ENCODE data around the gene MIOS. TPM values are rescaled to one million over a fixed set of nuclear protein-coding genes. Genes with fewer than 3 reads are reported as not detected.

The MIOS gene
- total RNA-seq, 1 donor from 2014 or later = 33.7 TPM

GRCh38 chr7:7563813-7564212, 2.9 kb upstream of the MIOS start:
- peaks cover 23% of the 10 kb centered on the region for H3K4me1 Mint-ChIP-seq

GRCh38 chr7:7564323-7564780, 2.3 kb upstream of the MIOS start:
- Mint-ChIP-seq H3K27ac (no peak overlapping the region), H3K4me3 (no peak overlapping the region), H3K4me1 (peaks cover 28% of the 10 kb centered on the region), H3K9me3 (peaks cover 20% of the 10 kb centered on the region), H3K36me3 (peaks cover 24% of the 10 kb centered on the region), H3K27me3 (ENCODE audit: low read depth) (no peaks in the 10 kb centered on the region)
- DNase-seq (ENCODE audit: low spot score in 2 of 2, unreplicated experiment in 2 of 2) = no peak
- TF ChIP-seq CTCF (IDR thresholded peaks at IDR 0.05; ENCODE audit: unreplicated experiment) = no peak

More at GRCh38 chr7:7563813-7564212, 2.9 kb upstream of the MIOS start:
- TF ChIP-seq CTCF (IDR thresholded peaks at IDR 0.05; ENCODE audit: unreplicated experiment) = no peak
- no peak overlapping the region for H3K4me3 Mint-ChIP-seq
- H3K9me3 Mint-ChIP-seq = peaks cover 25% of the 10 kb centered on the region
- no peak for DNase-seq (ENCODE audit: low spot score in 2 of 2, unreplicated experiment in 2 of 2)
- H3K27me3 Mint-ChIP-seq (ENCODE audit: low read depth) = no peaks in the 10 kb centered on the region
- peaks cover 25% of the 10 kb centered on the region for H3K36me3 Mint-ChIP-seq
- no peak overlapping the region for H3K27ac Mint-ChIP-seq

- Mint-ChIP-seq H3K9me3 (peaks cover 14% of the 10 kb centered on the region), H3K27me3 (ENCODE audit: low read depth) (no peaks in the 10 kb centered on the region), H3K4me3 (no peak overlapping the region), H3K36me3 (peaks cover 23% of the 10 kb centered on the region), H3K4me1 (peaks cover 28% of the 10 kb centered on the region), H3K27ac (no peak overlapping the region)
- DNase-seq (ENCODE audit: low spot score in 2 of 2, unreplicated experiment in 2 of 2) = no peak
- TF ChIP-seq CTCF (IDR thresholded peaks at IDR 0.05; ENCODE audit: unreplicated experiment) = no peak
Measured at GRCh38 chr7:7565018-7565680, 1.5 kb upstream of the MIOS start.

GRCh38 chr7:7565746-7566650, 686 bp upstream of the MIOS start:
- Mint-ChIP-seq H3K36me3 (peaks cover 23% of the 10 kb centered on the region), H3K27ac (no peak overlapping the region), H3K4me1 (peaks cover 28% of the 10 kb centered on the region), H3K9me3 (peaks cover 8% of the 10 kb centered on the region), H3K27me3 (ENCODE audit: low read depth) (no peaks in the 10 kb centered on the region), H3K4me3 (no peak overlapping the region)
- no peak for TF ChIP-seq CTCF (IDR thresholded peaks at IDR 0.05; ENCODE audit: unreplicated experiment)
- DNase-seq (ENCODE audit: low spot score in 2 of 2, unreplicated experiment in 2 of 2) = peak in 1 of 2 experiments; percentile 46

- DNase-seq (ENCODE audit: low spot score in 2 of 2, unreplicated experiment in 2 of 2) = no peak
- peaks cover 24% of the 10 kb centered on the region for H3K4me1 Mint-ChIP-seq
- peaks cover 23% of the 10 kb centered on the region for H3K36me3 Mint-ChIP-seq
- no peak for TF ChIP-seq CTCF (IDR thresholded peaks at IDR 0.05; ENCODE audit: unreplicated experiment)
- H3K4me3 Mint-ChIP-seq = peak overlapping the region; percentile 72
- H3K9me3 Mint-ChIP-seq = peaks cover 5% of the 10 kb centered on the region
- no peaks in the 10 kb centered on the region for H3K27me3 Mint-ChIP-seq (ENCODE audit: low read depth)
- peak overlapping the region; percentile 78 for H3K27ac Mint-ChIP-seq
Measured at GRCh38 chr7:7567898-7568531, 1.3 kb downstream of the MIOS start.

Measured in mesothelial cell of epicardium (in vitro differentiated cells).